HG02840 (cell line): ENCODE results near the gene RHCG.
"Not testable (repeated sequence)": the region's sequence is repeated elsewhere in the genome, so short reads cannot be mapped to it uniquely, and the experiment has no call there.

Source experiments
- ATAC-seq: cut with Tn5 transposase; IDR thresholded peaks from one replicate; pipeline ENCODE4 v1.9.1; 2021; ENCODE audit warnings: mild to moderate bottlenecking, moderate library complexity, moderate number of reproducible peaks; ENCODE audit not compliant: unreplicated experiment, low FRiP score

Gene RHCG

GRCh38 chr15:89482139-89482538 lies 14.2 kb downstream of the RHCG start:
- ATAC-seq, result no peak

- no peak for ATAC-seq
Observed at GRCh38 chr15:89480505-89480904, 15.9 kb downstream of the RHCG start.

DNA sequence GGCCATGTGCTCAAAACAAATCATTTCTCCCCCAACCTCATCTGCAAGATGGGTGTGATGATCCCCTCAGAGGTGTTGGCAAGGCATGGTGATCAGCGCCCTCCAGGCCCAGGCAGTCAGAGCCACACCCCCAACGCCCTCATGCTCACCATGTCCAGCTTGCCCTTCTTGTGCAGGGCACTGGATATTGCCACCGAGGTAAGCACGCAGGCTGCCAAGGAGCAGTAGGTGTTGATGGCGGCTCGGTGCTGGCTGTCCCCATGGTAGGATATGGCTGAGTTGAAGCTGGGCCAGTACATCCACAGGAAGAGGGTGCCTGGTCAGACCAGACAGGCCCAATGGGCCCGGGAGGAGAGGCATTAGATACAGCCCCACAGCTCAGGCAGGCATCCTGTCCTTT lies 17.2 kb downstream of the RHCG start:
- no peak for ATAC-seq

DNA sequence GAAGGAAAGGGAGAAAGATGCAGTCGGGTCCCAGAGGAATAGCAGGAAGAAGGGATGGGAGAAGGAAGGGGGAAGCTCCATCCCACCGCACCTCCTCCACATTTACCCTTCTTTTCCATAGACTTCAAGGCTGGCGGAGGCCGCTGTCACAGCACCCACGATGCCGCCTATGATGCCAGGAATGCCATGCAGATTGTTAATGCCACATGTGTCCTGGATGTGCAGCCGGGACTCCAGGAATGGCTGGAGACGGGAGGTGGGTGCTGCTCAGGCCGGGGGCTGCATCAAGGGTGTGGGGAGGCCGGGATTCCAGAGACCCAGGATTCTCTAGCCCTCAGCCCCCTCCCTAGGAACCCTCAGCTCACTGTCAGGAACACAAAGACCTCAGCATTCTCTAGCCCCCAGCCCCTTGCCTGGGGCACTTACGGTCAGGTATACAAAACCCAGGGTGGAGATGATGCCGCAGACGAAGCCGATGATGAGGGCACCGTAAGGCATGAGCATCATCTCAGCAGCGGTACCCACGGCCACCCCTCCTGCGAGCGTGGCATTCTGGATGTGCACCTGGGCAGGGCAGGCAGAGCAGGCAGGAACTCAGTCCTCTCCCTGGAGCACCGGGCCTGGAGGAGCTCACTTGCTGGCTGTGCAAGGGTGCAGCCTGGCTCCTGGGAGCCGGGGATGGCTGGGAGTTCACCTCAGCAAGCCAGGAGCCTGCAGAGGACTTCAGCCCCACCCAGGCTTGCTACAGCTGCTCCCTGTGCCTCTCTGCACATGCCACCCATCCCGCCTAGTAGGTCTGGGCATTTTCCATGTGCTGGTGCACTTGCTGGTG lies 18.8 kb downstream of the RHCG start:
- ATAC-seq, result no peak

- no peak for ATAC-seq
Observed at GRCh38 chr15:89475661-89476060, 20.7 kb downstream of the RHCG start.

- no peak for ATAC-seq
Observed at GRCh38 chr15:89472785-89473256, 23.6 kb downstream of the RHCG start.

GRCh38 chr15:89469426-89470096 lies 26.8 kb downstream of the RHCG start:
- no peak for ATAC-seq

GRCh38 chr15:89468813-89469212 lies 27.6 kb downstream of the RHCG start:
- not testable (repeated sequence) for ATAC-seq

DNA sequence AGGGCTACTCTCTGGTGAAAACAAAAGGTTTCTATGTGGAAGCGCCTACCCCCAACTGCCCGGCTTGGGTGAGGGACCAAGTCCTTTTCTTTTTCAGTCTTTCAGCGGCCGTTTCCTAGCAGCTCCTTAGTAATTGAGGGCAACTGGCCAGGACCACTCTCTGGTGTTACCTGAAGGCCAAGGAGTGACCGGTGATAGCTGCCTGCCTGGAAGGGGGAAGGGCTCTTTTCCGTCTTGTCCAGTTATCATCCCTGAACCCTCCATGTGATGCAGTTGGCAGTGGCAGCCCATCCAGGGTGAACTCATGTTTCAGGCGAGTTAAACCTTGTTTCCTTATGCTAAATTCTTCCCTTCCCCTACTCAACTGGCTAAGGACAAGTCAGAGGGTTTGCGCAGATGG lies 33.3 kb downstream of the RHCG start:
- no peak for ATAC-seq

DNA sequence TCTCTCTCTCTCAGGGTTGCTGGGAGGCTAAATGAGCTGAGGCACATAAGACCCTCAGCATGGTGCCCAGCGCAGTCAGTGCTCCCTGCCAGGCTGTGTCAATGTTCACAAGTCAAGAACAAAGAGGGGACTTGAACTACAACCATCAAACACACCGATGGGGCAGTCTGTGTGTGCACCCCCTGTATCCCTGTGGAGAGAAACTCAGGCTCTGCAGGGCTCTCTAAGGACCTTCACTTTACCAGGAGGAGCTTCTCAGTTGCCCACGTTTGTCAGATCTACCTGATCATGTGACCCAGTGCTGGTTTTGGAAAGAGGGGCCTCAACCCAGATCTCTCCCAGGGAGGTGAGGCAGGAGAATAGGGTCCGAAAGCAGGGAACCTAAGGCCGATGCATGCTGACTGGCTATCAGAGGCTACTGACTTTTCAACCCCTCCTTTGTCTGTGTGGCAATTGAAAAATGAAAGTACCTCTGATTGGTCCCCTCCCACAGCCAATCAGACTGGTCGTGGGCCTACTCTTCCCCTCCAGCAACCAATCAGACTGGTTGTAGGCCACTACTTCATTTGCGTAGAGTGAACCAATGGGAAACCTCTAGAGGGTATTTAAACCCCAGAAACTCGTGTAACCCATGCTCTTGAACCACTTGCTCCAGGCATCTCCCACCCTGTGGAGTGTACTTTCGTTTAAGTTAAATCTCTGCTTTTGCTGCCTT lies 34.0 kb downstream of the RHCG start:
- ATAC-seq, result no peak

- ATAC-seq, result no peak
Observed at GRCh38 chr15:89461386-89461785, 35.0 kb downstream of the RHCG start.

DNA sequence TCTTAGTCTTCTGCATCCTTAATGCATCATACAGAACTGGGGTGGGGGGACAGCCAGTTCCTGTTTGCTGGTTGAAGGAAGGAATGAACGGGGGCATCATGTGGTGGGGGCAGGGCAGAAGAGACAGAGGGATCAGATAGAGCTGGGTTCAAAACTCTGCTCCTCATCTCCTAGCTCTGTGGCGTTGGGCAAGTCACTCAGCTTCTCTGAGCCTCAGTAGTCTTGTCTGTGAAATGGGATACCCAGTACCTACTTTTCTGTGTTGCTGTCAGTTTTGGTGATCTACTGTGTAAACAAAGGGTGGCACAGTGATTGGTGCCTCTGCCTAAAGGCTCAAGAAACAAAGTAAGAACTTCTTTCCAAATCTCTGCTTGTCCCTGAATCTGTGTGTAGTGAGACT lies 36.3 kb downstream of the RHCG start:
- no peak for ATAC-seq

DNA sequence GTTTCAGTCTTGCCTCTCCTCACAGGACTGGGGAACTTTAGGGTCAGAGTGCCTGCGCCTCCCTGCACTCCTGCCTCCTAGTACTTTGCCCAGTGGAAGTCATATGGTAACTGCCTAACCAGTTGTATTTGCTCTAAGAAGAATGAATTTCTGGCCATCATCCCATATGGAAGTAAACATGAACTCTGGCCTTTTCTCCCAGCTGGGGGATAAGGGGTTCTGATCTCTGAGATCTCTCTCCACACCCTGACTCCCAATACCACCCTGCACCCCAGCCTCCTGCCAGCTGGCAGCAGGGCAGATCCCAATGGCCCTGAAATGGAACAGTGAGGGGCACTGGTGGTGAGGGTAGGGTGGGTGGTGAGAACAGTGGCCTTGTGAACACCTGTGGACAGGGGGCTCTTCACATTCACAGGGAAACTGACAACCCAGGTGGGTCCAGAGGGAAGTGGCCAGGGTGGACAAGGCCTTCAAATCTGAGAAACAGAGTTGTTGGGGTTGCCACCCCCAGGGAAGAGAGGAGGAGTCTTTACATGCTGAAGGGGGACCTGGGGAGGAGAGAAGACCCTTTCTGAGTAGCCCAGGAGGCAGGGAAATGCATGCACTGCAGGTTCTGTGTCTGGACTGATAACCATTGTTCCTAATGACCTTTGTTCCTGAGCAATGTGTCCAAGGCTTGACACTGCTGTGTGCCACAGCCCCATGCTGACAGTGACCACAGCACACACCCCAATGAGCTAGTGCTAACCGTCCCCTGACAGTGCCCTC lies 36.9 kb downstream of the RHCG start:
- ATAC-seq, result no peak

DNA sequence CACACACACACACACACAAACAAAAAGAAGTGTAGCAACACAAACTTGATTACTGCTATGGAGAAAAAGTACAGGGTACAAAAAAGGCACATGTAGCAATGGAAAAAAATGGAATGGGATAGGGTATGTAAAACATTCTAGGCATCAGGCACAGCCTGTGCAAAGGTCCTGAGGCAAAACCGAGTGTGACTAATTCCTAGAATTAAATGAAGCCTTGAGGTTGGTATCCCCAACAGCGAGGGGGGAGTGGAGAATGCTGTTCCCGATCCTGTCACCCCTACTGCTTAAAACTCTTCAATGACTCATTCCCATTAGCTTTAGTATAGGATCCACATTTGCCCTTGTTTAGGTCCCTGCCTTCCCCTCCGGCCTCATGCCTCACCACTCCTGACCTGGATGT lies 37.9 kb downstream of the RHCG start:
- ATAC-seq, result no peak

DNA sequence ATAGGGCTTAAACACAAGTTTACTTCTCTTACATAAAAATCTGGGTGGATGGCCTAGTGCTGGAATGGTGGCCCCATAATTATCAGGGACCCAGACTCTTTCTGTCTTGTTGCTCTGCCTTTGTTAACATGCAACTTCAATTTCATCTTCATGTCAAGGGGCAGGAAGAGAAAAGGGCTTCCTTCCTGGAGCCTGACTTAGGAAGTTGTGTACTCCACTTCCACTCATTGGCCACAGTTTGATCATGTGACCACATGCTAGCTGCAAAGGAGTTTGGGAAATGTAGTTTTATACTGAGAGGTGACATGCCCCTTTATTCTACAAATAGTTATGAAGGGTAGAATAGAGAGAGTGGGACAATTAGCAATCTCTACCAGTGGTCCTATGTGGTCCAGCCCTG lies 39.3 kb downstream of the RHCG start:
- no peak for ATAC-seq

- ATAC-seq, result no peak
Observed at GRCh38 chr15:89455535-89455934, 40.8 kb downstream of the RHCG start.

GRCh38 chr15:89452330-89452836 lies 44.0 kb downstream of the RHCG start:
- ATAC-seq, result no peak

- no peak for ATAC-seq
Observed at GRCh38 chr15:89451846-89452245, 44.5 kb downstream of the RHCG start.

GRCh38 chr15:89450076-89451006 lies 46.0 kb downstream of the RHCG start:
- no peak for ATAC-seq
